Neuronal stem cell (in vitro differentiated cells): Measurements from ENCODE around the gene ADGRF4.

Source experiments
- DNase-seq: peaks from one replicate; pipeline ENCODE4 v3.0.0-alpha.2; 2013; ENCODE audit warnings: low spot score
- H2AFZ ChIP-seq: one replicate; pipeline ENCODE4 v1.6.1; 2013; ENCODE audit warnings: mild to moderate bottlenecking, low read length, inconsistent platforms
- H2AK5ac ChIP-seq: 2 replicates; pipeline ENCODE4 v1.6.1; 2013; ENCODE audit warnings: low read depth, mild to moderate bottlenecking, inconsistent platforms, low read length, moderate library complexity, mixed read lengths
- H2BK120ac ChIP-seq: 2 replicates; pipeline ENCODE4 v1.6.1; 2013; ENCODE audit warnings: low read depth, mild to moderate bottlenecking, inconsistent platforms, low read length, moderate library complexity, mixed read lengths
- H2BK12ac ChIP-seq: one replicate; pipeline ENCODE4 v1.6.1; 2013; ENCODE audit warnings: low read length, inconsistent platforms
- H2BK15ac ChIP-seq: 2 replicates; pipeline ENCODE4 v1.6.1; 2013; ENCODE audit warnings: mild to moderate bottlenecking, low read length, inconsistent platforms, mixed read lengths
- H2BK5ac ChIP-seq: one replicate; pipeline ENCODE4 v1.6.1; 2013; ENCODE audit warnings: inconsistent platforms, mild to moderate bottlenecking, low read length, moderate library complexity
- H3K14ac ChIP-seq: one replicate; pipeline ENCODE4 v1.6.1; 2013; ENCODE audit warnings: low read length, inconsistent platforms
- H3K18ac ChIP-seq: 2 replicates; pipeline ENCODE4 v1.6.1; 2013; ENCODE audit warnings: low read length, inconsistent platforms
- H3K23ac ChIP-seq: 2 replicates; pipeline ENCODE4 v1.6.1; 2013; ENCODE audit warnings: low read depth, mild to moderate bottlenecking, mixed read lengths, low read length, inconsistent platforms; ENCODE audit not compliant: poor library complexity
- H3K27ac ChIP-seq: replicated peaks from 3 replicates; pipeline ENCODE4 v1.5.1; 2013; ENCODE audit warnings: low read length, inconsistent platforms
- H3K27me3 ChIP-seq, 3 experiments: 2 replicates each; pipeline ENCODE4 v1.6.1; 2013; ENCODE audit warnings: low read length in 3 of 3, mild to moderate bottlenecking in 2 of 3, inconsistent platforms in 1 of 3, low read depth in 1 of 3, mixed read lengths in 1 of 3, moderate library complexity in 1 of 3; ENCODE audit not compliant: control insufficient read depth in 3 of 3, insufficient read depth in 3 of 3
- H3K36me3 ChIP-seq, 2 donors: replicated peaks in 1 of 2; 2 replicates each; pipeline ENCODE4 v1.6.1; 2013; ENCODE audit warnings: low read length in 2 of 2; ENCODE audit not compliant: control insufficient read depth in 2 of 2, insufficient read depth in 2 of 2
- H3K4ac ChIP-seq: 2 replicates; pipeline ENCODE4 v1.6.1; 2013; ENCODE audit warnings: inconsistent platforms, mild to moderate bottlenecking, low read length, moderate library complexity
- H3K4me1 ChIP-seq, 2 donors: 1 replicate in 1 of 2; 2 replicates in 1 of 2; pipeline ENCODE4 v1.6.1; 2013; ENCODE audit warnings: low read length in 2 of 2, low read depth in 1 of 2; ENCODE audit not compliant: control insufficient read depth in 2 of 2, insufficient read depth in 1 of 2
- H3K4me2 ChIP-seq: one replicate; pipeline ENCODE4 v1.6.1; 2013; ENCODE audit warnings: mild to moderate bottlenecking, low read length, inconsistent platforms; ENCODE audit not compliant: insufficient read depth, poor library complexity, severe bottlenecking
- H3K4me3 ChIP-seq, 2 donors: 2 replicates each; pipeline ENCODE4 v1.5.1; 2013; ENCODE audit warnings: low read length in 2 of 2, mild to moderate bottlenecking in 2 of 2, inconsistent platforms in 1 of 2, moderate library complexity in 1 of 2
- H3K79me1 ChIP-seq: one replicate; pipeline ENCODE4 v1.6.1; 2013; ENCODE audit warnings: low read depth, mild to moderate bottlenecking, inconsistent platforms, low read length, moderate library complexity
- H3K9ac ChIP-seq: one replicate; pipeline ENCODE4 v1.6.1; 2013; ENCODE audit warnings: mild to moderate bottlenecking, low read depth, low read length, inconsistent platforms; ENCODE audit not compliant: poor library complexity
- H3K9me3 ChIP-seq, 2 donors: replicated peaks in 1 of 2; 2 replicates each; pipeline versions ENCODE3 to v1.6.1; 2013; ENCODE audit warnings: low read length in 2 of 2, mild to moderate bottlenecking in 2 of 2, inconsistent platforms in 1 of 2, low read depth in 1 of 2, mixed read lengths in 1 of 2, moderate library complexity in 1 of 2; ENCODE audit not compliant: control insufficient read depth in 2 of 2, insufficient read depth in 1 of 2
- H4K8ac ChIP-seq: one replicate; pipeline ENCODE4 v1.6.1; 2013; ENCODE audit warnings: low read depth, mild to moderate bottlenecking, inconsistent platforms, low read length, moderate library complexity
- H4K91ac ChIP-seq: one replicate; pipeline ENCODE4 v1.6.1; 2013; ENCODE audit warnings: low read length, low read depth, mild to moderate bottlenecking, inconsistent platforms; ENCODE audit not compliant: poor library complexity
- whole genome bisulfite sequencing, 2 donors: extraction: QIAGEN DNeasy Blood & Tissue Kit; methylation state at CpG; one replicate each; pipeline ENCODE4 v1.1.7; 2013; ENCODE audit warnings: missing lambda C conversion rate in 2 of 2, mixed read lengths in 1 of 2; ENCODE audit not compliant: insufficient read length in 2 of 2, insufficient replicate concordance in 1 of 2; ENCODE audit errors: extremely low coverage in 2 of 2; 5-methylcytosine and 5-hydroxymethylcytosine counted together

Gene ADGRF4

GRCh38 chr6:47697925-47698324 is 455 bp upstream of the ADGRF4 start:
- H2BK5ac ChIP-seq: no peak overlapping the region
- H2BK12ac ChIP-seq: no peak overlapping the region
- no peaks in the 10 kb centered on the region for H3K27me3 ChIP-seq
- H3K27ac ChIP-seq: no peak overlapping the region
- H4K8ac ChIP-seq: no peak overlapping the region
- no peaks in the 10 kb centered on the region for H3K36me3 ChIP-seq
- H3K9me3 ChIP-seq: no peaks in the 10 kb centered on the region
- H3K4me1 ChIP-seq: no peaks in the 10 kb centered on the region
- no peak overlapping the region for H2AFZ ChIP-seq
- DNase-seq: no peak
- no peak overlapping the region for H3K4ac ChIP-seq
- no peak overlapping the region for H3K4me3 ChIP-seq
- no CpG with 5 or more reads among the region's 2 CpGs for WGBS, 2 donors
- H3K14ac ChIP-seq: no peak overlapping the region
- no peaks in the 10 kb centered on the region for H3K79me1 ChIP-seq
- no peak overlapping the region for H2AK5ac ChIP-seq
- no peak overlapping the region for H3K9ac ChIP-seq
- no peak overlapping the region for H3K4me2 ChIP-seq
- H2BK15ac ChIP-seq: no peak overlapping the region
- H2BK120ac ChIP-seq: no peak overlapping the region
- no peak overlapping the region for H3K23ac ChIP-seq
- H4K91ac ChIP-seq: no peak overlapping the region
- no peak overlapping the region for H3K18ac ChIP-seq

DNA sequence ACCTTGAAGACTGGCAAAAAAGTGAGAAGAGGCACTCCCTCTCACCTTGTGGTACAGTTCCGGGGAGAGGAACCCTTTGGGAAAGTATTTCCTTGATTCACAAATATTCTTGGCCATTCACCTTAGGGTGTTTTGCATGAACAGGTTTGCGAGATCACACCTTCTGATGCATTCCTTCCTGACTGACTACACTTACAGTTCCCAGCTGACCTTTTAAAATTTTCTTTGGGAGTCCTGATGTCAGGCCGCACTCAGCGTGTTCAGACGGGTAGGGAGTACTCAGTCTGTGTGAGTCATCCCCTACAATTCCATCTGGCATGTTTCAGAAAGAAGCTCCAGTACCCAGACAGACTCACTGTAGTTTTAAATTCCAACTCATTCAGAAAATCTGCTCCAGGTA is 1.7 kb downstream of the ADGRF4 start:
- no peak overlapping the region for H3K23ac ChIP-seq
- H3K36me3 ChIP-seq: no peaks in the 10 kb centered on the region
- no peak overlapping the region for H2BK120ac ChIP-seq
- no peak overlapping the region for H2BK5ac ChIP-seq
- no peak overlapping the region for H4K91ac ChIP-seq
- H3K4me1 ChIP-seq: no peaks in the 10 kb centered on the region
- H3K27ac ChIP-seq: no peak overlapping the region
- H2AK5ac ChIP-seq: no peak overlapping the region
- no peaks in the 10 kb centered on the region for H3K79me1 ChIP-seq
- H3K4me2 ChIP-seq: no peak overlapping the region
- no peak overlapping the region for H3K9ac ChIP-seq
- no peak overlapping the region for H2BK12ac ChIP-seq
- H3K18ac ChIP-seq: no peak overlapping the region
- H3K9me3 ChIP-seq: no peaks in the 10 kb centered on the region
- no peak overlapping the region for H3K14ac ChIP-seq
- no CpG with 5 or more reads among the region's 5 CpGs for WGBS, 2 donors
- H3K27me3 ChIP-seq: no peaks in the 10 kb centered on the region
- H2BK15ac ChIP-seq: no peak overlapping the region
- no peak for DNase-seq
- no peak overlapping the region for H2AFZ ChIP-seq
- H4K8ac ChIP-seq: no peak overlapping the region
- H3K4me3 ChIP-seq: no peak overlapping the region
- no peak overlapping the region for H3K4ac ChIP-seq

- Histone ChIP-seq H3K4me3 (no peak overlapping the region), H3K27me3 (no peaks in the 10 kb centered on the region), H2BK15ac (no peak overlapping the region), H3K79me1 (no peaks in the 10 kb centered on the region), H2AFZ (no peak overlapping the region), H3K4me2 (no peak overlapping the region), H3K18ac (no peak overlapping the region), H4K91ac (no peak overlapping the region), H2BK5ac (no peak overlapping the region), H3K9me3 (no peaks in the 10 kb centered on the region), H3K4me1 (no peaks in the 10 kb centered on the region), H3K27ac (no peak overlapping the region), H2BK120ac (no peak overlapping the region), H3K23ac (no peak overlapping the region), H2BK12ac (no peak overlapping the region), H3K9ac (no peak overlapping the region), H2AK5ac (no peak overlapping the region), H3K36me3 (no peaks in the 10 kb centered on the region), H3K14ac (no peak overlapping the region), H4K8ac (no peak overlapping the region), H3K4ac (no peak overlapping the region)
- no CpG with 5 or more reads among the region's 2 CpGs for WGBS, 2 donors
- DNase-seq: no peak
These were observed 2.2 kb downstream of the ADGRF4 start for GRCh38 chr6:47700596-47700995.

DNA sequence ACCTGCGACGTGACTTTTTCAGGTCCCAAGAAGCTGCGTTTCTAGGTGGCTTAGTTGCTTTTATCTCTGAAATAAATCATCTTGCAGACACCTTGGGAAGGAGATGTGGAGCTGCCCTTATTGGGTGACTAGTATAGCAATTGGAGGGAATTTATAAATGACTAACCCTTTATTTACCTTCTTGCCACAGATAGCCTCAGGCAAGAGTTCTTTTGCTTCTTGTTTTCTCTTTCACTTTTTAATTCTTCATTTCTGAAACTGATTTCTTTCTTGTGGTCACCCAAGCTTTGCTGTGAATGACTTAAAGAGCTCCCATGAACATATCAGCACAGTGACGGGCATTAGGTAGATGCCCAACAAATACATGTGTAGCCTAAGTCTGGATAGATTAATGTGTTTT is 3.0 kb downstream of the ADGRF4 start:
- Histone ChIP-seq H2BK15ac (no peak overlapping the region), H3K27ac (no peak overlapping the region), H3K4me1 (no peaks in the 10 kb centered on the region), H2BK120ac (no peak overlapping the region), H3K23ac (no peak overlapping the region), H4K91ac (no peak overlapping the region), H3K18ac (no peak overlapping the region), H3K36me3 (no peaks in the 10 kb centered on the region), H2BK12ac (no peak overlapping the region), H4K8ac (no peak overlapping the region), H3K9me3 (no peaks in the 10 kb centered on the region), H2AFZ (no peak overlapping the region), H3K27me3 (no peaks in the 10 kb centered on the region), H3K9ac (no peak overlapping the region), H2BK5ac (no peak overlapping the region), H3K4me3 (no peak overlapping the region), H3K4me2 (no peak overlapping the region), H3K14ac (no peak overlapping the region), H3K79me1 (no peaks in the 10 kb centered on the region), H2AK5ac (no peak overlapping the region), H3K4ac (no peak overlapping the region)
- no CpG with 5 or more reads among the region's 4 CpGs for WGBS, 2 donors
- no peak for DNase-seq
